ENCODE data around the gene CCDC146.

GRCh38 chr7:77258593-77258992 is 136.2 kb downstream of the CCDC146 start:
- TF ChIP-seq, protein P1, sequence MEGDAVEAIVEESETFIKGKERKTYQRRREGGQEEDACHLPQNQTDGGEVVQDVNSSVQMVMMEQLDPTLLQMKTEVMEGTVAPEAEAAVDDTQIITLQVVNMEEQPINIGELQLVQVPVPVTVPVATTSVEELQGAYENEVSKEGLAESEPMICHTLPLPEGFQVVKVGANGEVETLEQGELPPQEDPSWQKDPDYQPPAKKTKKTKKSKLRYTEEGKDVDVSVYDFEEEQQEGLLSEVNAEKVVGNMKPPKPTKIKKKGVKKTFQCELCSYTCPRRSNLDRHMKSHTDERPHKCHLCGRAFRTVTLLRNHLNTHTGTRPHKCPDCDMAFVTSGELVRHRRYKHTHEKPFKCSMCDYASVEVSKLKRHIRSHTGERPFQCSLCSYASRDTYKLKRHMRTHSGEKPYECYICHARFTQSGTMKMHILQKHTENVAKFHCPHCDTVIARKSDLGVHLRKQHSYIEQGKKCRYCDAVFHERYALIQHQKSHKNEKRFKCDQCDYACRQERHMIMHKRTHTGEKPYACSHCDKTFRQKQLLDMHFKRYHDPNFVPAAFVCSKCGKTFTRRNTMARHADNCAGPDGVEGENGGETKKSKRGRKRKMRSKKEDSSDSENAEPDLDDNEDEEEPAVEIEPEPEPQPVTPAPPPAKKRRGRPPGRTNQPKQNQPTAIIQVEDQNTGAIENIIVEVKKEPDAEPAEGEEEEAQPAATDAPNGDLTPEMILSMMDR (IDR thresholded peaks at IDR 0.05; ENCODE audit: borderline replicate concordance, extremely low read depth, low read length, poor library complexity, severe bottlenecking): no peak
- no peak for TF ChIP-seq EZH2 (IDR thresholded peaks at IDR 0.05; ENCODE audit: borderline replicate concordance, low read depth, low read length, severe bottlenecking)
